Neural cell (in vitro differentiated cells): ENCODE data around the gene RGS7BP. TPM values are rescaled to one million over a fixed set of nuclear protein-coding genes. Genes with fewer than 3 reads are reported as not detected.

Experiments used
- H2AFZ ChIP-seq: fragments of 200-600, 300-800 bp; sonication (generic), shearing (Covaris generic); 2 replicates; pipeline ENCODE4 v1.6.0; 2014; ENCODE audit warnings: low read depth, mild to moderate bottlenecking, antibody characterized with exemption, low read length, moderate library complexity
- H3F3A ChIP-seq: fragments of 200-600 bp; shearing (Covaris generic); 2 replicates; pipeline ENCODE4 v1.6.1; 2016; ENCODE audit warnings: mild to moderate bottlenecking, moderate library complexity, mixed read lengths, antibody characterized with exemption, low read length; ENCODE audit not compliant: insufficient read depth, poor library complexity, severe bottlenecking
- H3K27ac ChIP-seq: fragments of 200-600, 300-800 bp; sonication (generic), shearing (Covaris generic); 2 replicates; pipeline ENCODE4 v1.5.1; 2014; ENCODE audit warnings: mild to moderate bottlenecking, low read length, moderate library complexity
- H3K27me3 ChIP-seq: fragments of 300-800, 200-600 bp; sonication (generic), shearing (Covaris generic); 2 replicates; pipeline ENCODE4 v1.6.0; 2014; ENCODE audit warnings: mild to moderate bottlenecking, low read depth, low read length, moderate library complexity; ENCODE audit not compliant: insufficient read depth
- H3K36me3 ChIP-seq: fragments of 300-800, 200-600 bp; sonication (generic), shearing (Covaris generic); 2 replicates; pipeline ENCODE4 v1.5.1; 2014; ENCODE audit warnings: mild to moderate bottlenecking, antibody characterized with exemption, low read length, moderate library complexity; ENCODE audit not compliant: insufficient read depth
- H3K4me2 ChIP-seq: fragments of 300-800, 200-600 bp; sonication (generic), shearing (Covaris generic); 2 replicates; pipeline ENCODE4 v1.6.0; 2014; ENCODE audit warnings: mild to moderate bottlenecking, low read length
- H3K4me3 ChIP-seq: fragments of 300-800, 200-600 bp; sonication (generic), shearing (Covaris generic); 2 replicates; pipeline ENCODE4 v1.5.1; 2014; ENCODE audit warnings: mild to moderate bottlenecking, low read length, moderate library complexity
- H3K79me2 ChIP-seq: fragments of 200-600 bp; shearing (Covaris generic); replicated peaks from 2 replicates; pipeline ENCODE4 v1.6.0; 2014; ENCODE audit warnings: mild to moderate bottlenecking, low read length, moderate library complexity; ENCODE audit not compliant: insufficient read depth
- H3K9ac ChIP-seq: fragments of 300-800, 200-600 bp; sonication (generic), shearing (Covaris generic); 2 replicates; pipeline ENCODE4 v1.6.1; 2016; ENCODE audit warnings: mild to moderate bottlenecking, low read length, mixed read lengths
- H3K9me2 ChIP-seq: fragments of 200-600 bp; shearing (Covaris generic); 2 replicates; pipeline ENCODE4 v1.6.1; 2016; ENCODE audit warnings: mild to moderate bottlenecking, low read length, mixed read lengths; ENCODE audit not compliant: insufficient read depth
- H3K9me3 ChIP-seq: fragments of 200-600, 300-800 bp; sonication (generic), shearing (Covaris generic); 2 replicates; pipeline ENCODE4 v1.6.1; 2016; ENCODE audit warnings: mild to moderate bottlenecking, mixed run types, low read length, moderate library complexity, mixed read lengths
- H4K20me1 ChIP-seq: fragments of 200-600 bp; shearing (Covaris generic); 2 replicates; pipeline ENCODE4 v1.6.1; 2016; ENCODE audit warnings: mild to moderate bottlenecking, mixed run types; ENCODE audit not compliant: insufficient read depth
- EP300 ChIP-seq: fragments of 450-650 bp; conservative IDR thresholded peaks from 2 replicates; pipeline ENCODE4 v1.6.1; 2014; ENCODE audit warnings: antibody characterized with exemption, mild to moderate bottlenecking, moderate library complexity; ENCODE audit not compliant: poor library complexity, severe bottlenecking
- EZH2 ChIP-seq: fragments of 200-600, 300-800 bp; shearing (Covaris generic), sonication (generic); IDR thresholded peaks from 2 replicates; pipeline ENCODE4 v1.6.1; 2014; ENCODE audit warnings: antibody characterized with exemption, low read length, borderline replicate concordance, mild to moderate bottlenecking; ENCODE audit not compliant: insufficient read depth, poor library complexity, severe bottlenecking
- MXI1 ChIP-seq: fragments of 450-650 bp; conservative IDR thresholded peaks from 2 replicates; pipeline ENCODE4 v1.6.1; 2014; ENCODE audit warnings: antibody characterized with exemption, mild to moderate bottlenecking; ENCODE audit not compliant: poor library complexity, severe bottlenecking
- POLR2AphosphoS5 ChIP-seq: IDR thresholded peaks from 2 replicates; pipeline ENCODE4 v1.6.1; 2012
- RAD21 ChIP-seq: fragments of 450-650 bp; conservative IDR thresholded peaks from 2 replicates; pipeline ENCODE4 v1.6.1; 2014; ENCODE audit warnings: antibody characterized with exemption, mild to moderate bottlenecking, moderate library complexity
- SMC3 ChIP-seq: fragments of 450-650 bp; conservative IDR thresholded peaks from 2 replicates; pipeline ENCODE4 v1.6.1; 2014; ENCODE audit warnings: antibody characterized with exemption, mild to moderate bottlenecking, moderate library complexity; ENCODE audit not compliant: poor library complexity
- TAF1 ChIP-seq: IDR thresholded peaks from 2 replicates; pipeline ENCODE4 v1.6.1; 2012; ENCODE audit warnings: low read depth
- polyA plus RNA-seq: library from polyadenylated mRNA; depleted of rRNA; stranded (reverse); fragments of >200 nt; gene quantifications from 2 replicates; pipeline ENCODE4 v1.2.3, GENCODE V29; 2014
- TF ChIP-seq, protein P1 (sequence below): IDR thresholded peaks from 2 replicates; pipeline ENCODE4 v1.6.1; 2012; ENCODE audit warnings: borderline replicate concordance
- TF ChIP-seq, protein P2 (sequence below): fragments of 450-650 bp; IDR thresholded peaks from 2 replicates; pipeline ENCODE4 v1.5.1; 2014; ENCODE audit warnings: antibody characterized with exemption, mild to moderate bottlenecking, moderate library complexity; ENCODE audit not compliant: poor library complexity, severe bottlenecking

The RGS7BP gene
- polyA plus RNA-seq, 1 donor from 2014 or later = 9.5 TPM

DNA sequence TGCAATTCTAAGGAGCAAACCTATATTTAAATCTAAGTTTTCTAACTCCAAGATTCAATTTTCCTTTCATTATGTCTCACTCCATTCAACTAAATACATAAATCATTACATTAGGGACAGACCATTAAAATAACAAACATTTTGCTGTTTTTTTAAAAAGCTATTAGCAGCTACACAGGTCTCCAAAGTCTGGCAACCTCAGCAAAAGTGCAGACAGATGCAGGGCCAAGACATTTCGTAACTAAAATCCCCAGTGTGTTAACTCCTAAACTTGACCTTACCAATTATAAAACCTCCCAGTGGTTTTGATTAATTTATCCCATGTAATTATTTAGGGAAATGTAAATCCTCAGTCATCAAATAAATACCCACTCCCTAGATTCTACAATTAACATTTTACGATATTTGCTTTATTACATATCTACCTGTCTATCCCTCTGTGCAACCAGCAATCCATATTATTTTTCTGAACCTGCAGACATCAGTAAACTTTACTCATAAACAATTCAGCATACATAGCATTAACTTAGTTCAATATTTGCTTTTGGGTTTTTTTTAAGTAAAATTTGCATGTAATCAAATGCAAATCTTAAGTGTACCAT is 64.7 kb downstream of the RGS7BP start:
- Histone ChIP-seq H3K9me2 (no peaks in the 10 kb centered on the region), H3K4me2 (no peak overlapping the region), H3K9ac (no peak overlapping the region), H4K20me1 (no peaks in the 10 kb centered on the region), H3K9me3 (no peaks in the 10 kb centered on the region), H3F3A (no peaks in the 10 kb centered on the region), H3K4me3 (no peak overlapping the region), H3K27ac (no peak overlapping the region), H3K27me3 (no peaks in the 10 kb centered on the region), H2AFZ (no peak overlapping the region), H3K36me3 (no peaks in the 10 kb centered on the region), H3K79me2 (no peaks in the 10 kb centered on the region)
- TF ChIP-seq MXI1 = no peak
- no peak for TF ChIP-seq POLR2AphosphoS5
- TF ChIP-seq SMC3 = no peak
- TF ChIP-seq TAF1 = no peak
- no peak for TF ChIP-seq RAD21
- no peak for TF ChIP-seq EP300
- TF ChIP-seq, protein P1, sequence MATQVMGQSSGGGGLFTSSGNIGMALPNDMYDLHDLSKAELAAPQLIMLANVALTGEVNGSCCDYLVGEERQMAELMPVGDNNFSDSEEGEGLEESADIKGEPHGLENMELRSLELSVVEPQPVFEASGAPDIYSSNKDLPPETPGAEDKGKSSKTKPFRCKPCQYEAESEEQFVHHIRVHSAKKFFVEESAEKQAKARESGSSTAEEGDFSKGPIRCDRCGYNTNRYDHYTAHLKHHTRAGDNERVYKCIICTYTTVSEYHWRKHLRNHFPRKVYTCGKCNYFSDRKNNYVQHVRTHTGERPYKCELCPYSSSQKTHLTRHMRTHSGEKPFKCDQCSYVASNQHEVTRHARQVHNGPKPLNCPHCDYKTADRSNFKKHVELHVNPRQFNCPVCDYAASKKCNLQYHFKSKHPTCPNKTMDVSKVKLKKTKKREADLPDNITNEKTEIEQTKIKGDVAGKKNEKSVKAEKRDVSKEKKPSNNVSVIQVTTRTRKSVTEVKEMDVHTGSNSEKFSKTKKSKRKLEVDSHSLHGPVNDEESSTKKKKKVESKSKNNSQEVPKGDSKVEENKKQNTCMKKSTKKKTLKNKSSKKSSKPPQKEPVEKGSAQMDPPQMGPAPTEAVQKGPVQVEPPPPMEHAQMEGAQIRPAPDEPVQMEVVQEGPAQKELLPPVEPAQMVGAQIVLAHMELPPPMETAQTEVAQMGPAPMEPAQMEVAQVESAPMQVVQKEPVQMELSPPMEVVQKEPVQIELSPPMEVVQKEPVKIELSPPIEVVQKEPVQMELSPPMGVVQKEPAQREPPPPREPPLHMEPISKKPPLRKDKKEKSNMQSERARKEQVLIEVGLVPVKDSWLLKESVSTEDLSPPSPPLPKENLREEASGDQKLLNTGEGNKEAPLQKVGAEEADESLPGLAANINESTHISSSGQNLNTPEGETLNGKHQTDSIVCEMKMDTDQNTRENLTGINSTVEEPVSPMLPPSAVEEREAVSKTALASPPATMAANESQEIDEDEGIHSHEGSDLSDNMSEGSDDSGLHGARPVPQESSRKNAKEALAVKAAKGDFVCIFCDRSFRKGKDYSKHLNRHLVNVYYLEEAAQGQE = no peak
- no peak for TF ChIP-seq EZH2
- TF ChIP-seq, protein P2, sequence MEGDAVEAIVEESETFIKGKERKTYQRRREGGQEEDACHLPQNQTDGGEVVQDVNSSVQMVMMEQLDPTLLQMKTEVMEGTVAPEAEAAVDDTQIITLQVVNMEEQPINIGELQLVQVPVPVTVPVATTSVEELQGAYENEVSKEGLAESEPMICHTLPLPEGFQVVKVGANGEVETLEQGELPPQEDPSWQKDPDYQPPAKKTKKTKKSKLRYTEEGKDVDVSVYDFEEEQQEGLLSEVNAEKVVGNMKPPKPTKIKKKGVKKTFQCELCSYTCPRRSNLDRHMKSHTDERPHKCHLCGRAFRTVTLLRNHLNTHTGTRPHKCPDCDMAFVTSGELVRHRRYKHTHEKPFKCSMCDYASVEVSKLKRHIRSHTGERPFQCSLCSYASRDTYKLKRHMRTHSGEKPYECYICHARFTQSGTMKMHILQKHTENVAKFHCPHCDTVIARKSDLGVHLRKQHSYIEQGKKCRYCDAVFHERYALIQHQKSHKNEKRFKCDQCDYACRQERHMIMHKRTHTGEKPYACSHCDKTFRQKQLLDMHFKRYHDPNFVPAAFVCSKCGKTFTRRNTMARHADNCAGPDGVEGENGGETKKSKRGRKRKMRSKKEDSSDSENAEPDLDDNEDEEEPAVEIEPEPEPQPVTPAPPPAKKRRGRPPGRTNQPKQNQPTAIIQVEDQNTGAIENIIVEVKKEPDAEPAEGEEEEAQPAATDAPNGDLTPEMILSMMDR = no peak

DNA sequence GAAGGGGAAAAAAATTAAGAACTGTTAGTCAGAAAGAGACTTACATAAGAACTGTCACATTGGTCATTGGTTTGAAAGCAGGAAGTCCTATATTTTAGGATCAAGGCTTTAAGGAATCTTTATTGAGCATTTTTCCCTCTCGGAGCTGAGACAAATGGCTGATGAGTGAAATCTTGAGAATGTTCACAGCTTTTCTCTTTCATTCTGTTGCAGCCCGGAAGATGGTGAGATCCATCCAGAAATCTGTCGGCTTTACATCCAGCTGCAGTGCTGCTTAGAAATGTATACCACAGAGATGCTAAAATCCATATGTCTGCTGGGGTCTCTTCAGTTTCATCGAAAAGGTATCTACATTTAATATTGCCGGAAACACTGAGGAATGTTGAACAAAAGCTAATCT is 69.7 kb downstream of the RGS7BP start:
- Histone ChIP-seq H3K79me2 (no peaks in the 10 kb centered on the region), H4K20me1 (no peaks in the 10 kb centered on the region), H3K27me3 (no peaks in the 10 kb centered on the region), H3K9me2 (no peaks in the 10 kb centered on the region), H3K27ac (no peak overlapping the region), H3F3A (no peaks in the 10 kb centered on the region), H3K36me3 (peaks cover 13% of the 10 kb centered on the region), H2AFZ (no peak overlapping the region), H3K9me3 (no peaks in the 10 kb centered on the region), H3K4me2 (no peak overlapping the region), H3K9ac (no peak overlapping the region), H3K4me3 (no peak overlapping the region)
- TF ChIP-seq POLR2AphosphoS5 (no peak), EP300 (no peak), TAF1 (no peak), RAD21 (no peak), MXI1 (no peak), SMC3 (no peak), EZH2 (no peak)
- TF ChIP-seq, protein P1 = no peak
- TF ChIP-seq, protein P2 = no peak
